Neural cell (in vitro differentiated cells): ENCODE results near the gene SH3GL1.

ENCODE experiments used
- CTCF ChIP-seq: fragments of 450-650 bp; IDR thresholded peaks from 2 replicates; pipeline ENCODE4 v1.5.1; 2014; ENCODE audit warnings: antibody characterized with exemption, mild to moderate bottlenecking, moderate library complexity; ENCODE audit not compliant: poor library complexity, severe bottlenecking
- EP300 ChIP-seq: fragments of 450-650 bp; conservative IDR thresholded peaks from 2 replicates; pipeline ENCODE4 v1.6.1; 2014; ENCODE audit warnings: antibody characterized with exemption, mild to moderate bottlenecking, moderate library complexity; ENCODE audit not compliant: poor library complexity, severe bottlenecking
- EZH2 ChIP-seq: fragments of 200-600, 300-800 bp; shearing (Covaris generic), sonication (generic); IDR thresholded peaks from 2 replicates; pipeline ENCODE4 v1.6.1; 2014; ENCODE audit warnings: antibody characterized with exemption, low read length, borderline replicate concordance, mild to moderate bottlenecking; ENCODE audit not compliant: insufficient read depth, poor library complexity, severe bottlenecking
- POLR2AphosphoS5 ChIP-seq: IDR thresholded peaks from 2 replicates; pipeline ENCODE4 v1.6.1; 2012
- RAD21 ChIP-seq: fragments of 450-650 bp; conservative IDR thresholded peaks from 2 replicates; pipeline ENCODE4 v1.6.1; 2014; ENCODE audit warnings: antibody characterized with exemption, mild to moderate bottlenecking, moderate library complexity
- REST ChIP-seq: IDR thresholded peaks from 2 replicates; pipeline ENCODE4 v1.6.1; 2012; ENCODE audit warnings: borderline replicate concordance

GRCh38 chr19:4376991-4377781, 23.2 kb downstream of the SH3GL1 start:
- TF ChIP-seq CTCF (no peak), REST (no peak), POLR2AphosphoS5 (no peak), EZH2 (no peak), EP300 (no peak), RAD21 (no peak)
